HCT116 (cell line): ENCODE data around the gene NEURL4. TPM values are rescaled to one million over a fixed set of nuclear protein-coding genes. Genes with fewer than 3 reads are reported as not detected.
A peak's percentile ranks its signal among the peaks of the same experiment; 100 is the strongest.

ENCODE experiments used
- ATAC-seq: fragments of 200-7000 bp; cut with Tn5 transposase; 2 replicates; pipeline ENCODE4 v1.9.1; 2020; ENCODE audit warnings: mild to moderate bottlenecking, moderate library complexity
- BruUV-seq: library from RNA; stranded (reverse); fragments of 400-500 nt; replicated peaks from 2 replicates; lab custom pipeline; 2021; lab: Mats Ljungman, UMichigan
- CTCF ChIA-PET: fragments of 300-600 bp; sonication (Branson Sonifier 250); formaldehyde crosslinking; loops from one replicate; lab custom pipeline; 2021; ENCODE audit warnings: antibody characterized with exemption; lab: Charles Lee
- POLR2A ChIA-PET: fragments of 300-600, 350-600 bp; sonication (Branson Sonifier 250); formaldehyde crosslinking; loops from one replicate; lab custom pipeline; 2021; ENCODE audit warnings: antibody characterized with exemption; lab: Charles Lee
- RAD21 ChIA-PET, 2 experiments: fragments of 300-600 bp; sonication (Branson Sonifier 250); formaldehyde crosslinking; loops; one replicate each; lab custom pipeline; 2023; ENCODE audit warnings: low total read pairs in 2 of 2; ENCODE audit not compliant: uncharacterized antibody in 2 of 2, unreplicated experiment in 2 of 2, low non-redundant PET in 1 of 2; lab: Charles Lee
- DNase-seq: peaks from one replicate; pipeline ENCODE4 v3.0.0-alpha.2; 2010; ENCODE audit warnings: low read depth, low spot score
- H2AFZ ChIP-seq: fragments of 200-600 bp; shearing (Covaris generic), sonication (generic); 2 replicates; pipeline ENCODE4 v1.6.1; 2017; ENCODE audit warnings: low read depth, mixed run types, mixed read lengths, antibody characterized with exemption, low read length; ENCODE audit not compliant: poor library complexity, severe bottlenecking
- H3K27ac ChIP-seq: 2 replicates; pipeline ENCODE4 v1.5.1; 2012; ENCODE audit warnings: low read depth, low read length
- H3K27me3 ChIP-seq: fragments of 200-600 bp; sonication (generic); 2 replicates; pipeline ENCODE4 v1.6.1; 2016; ENCODE audit warnings: mixed run types, low read length, mixed read lengths; ENCODE audit not compliant: insufficient read depth
- H3K36me3 ChIP-seq, 2 experiments: fragments of 200-500 bp in 1 of 2; fragments of 200-600 bp in 1 of 2; sonication (Bioruptor generic) in 1 of 2; sonication (generic) in 1 of 2; 2 replicates each; pipeline versions ENCODE4 v1.5.1 to v1.6.1; 2014 to 2016; ENCODE audit warnings: low read length in 2 of 2, inconsistent platforms in 1 of 2, mixed read lengths in 1 of 2, mixed run types in 1 of 2; ENCODE audit not compliant: insufficient read depth in 2 of 2, control insufficient read depth in 1 of 2
- H3K4me1 ChIP-seq, 2 experiments: fragments of 200-600 bp in 1 of 2; sonication (generic) in 1 of 2; 2 replicates each; pipeline versions ENCODE4 v1.5.1 to v1.6.1; 2012 to 2017; ENCODE audit warnings: low read length in 2 of 2, inconsistent platforms in 1 of 2, mild to moderate bottlenecking in 1 of 2, mixed read lengths in 1 of 2, mixed run types in 1 of 2, moderate library complexity in 1 of 2; ENCODE audit not compliant: insufficient read depth in 2 of 2, control insufficient read depth in 1 of 2
- H3K4me2 ChIP-seq: fragments of 200-600 bp; sonication (generic); 2 replicates; pipeline ENCODE4 v1.6.1; 2017; ENCODE audit warnings: mixed run types, low read length, mixed read lengths
- H3K4me3 ChIP-seq, 2 experiments: fragments of 200-600 bp in 1 of 2; sonication (generic) in 1 of 2; replicated peaks in 1 of 2; 2 replicates each; pipeline ENCODE4 v1.5.1; 2011 to 2016; ENCODE audit warnings: low read length in 2 of 2, control low read depth in 1 of 2, low read depth in 1 of 2, mild to moderate bottlenecking in 1 of 2, mixed read lengths in 1 of 2, mixed run types in 1 of 2
- H3K79me2 ChIP-seq: fragments of 200-600 bp; sonication (generic); 2 replicates; pipeline ENCODE4 v1.6.1; 2017; ENCODE audit warnings: mild to moderate bottlenecking, mixed run types, low read length, moderate library complexity, mixed read lengths; ENCODE audit not compliant: insufficient read depth
- H3K9ac ChIP-seq: fragments of 200-600 bp; sonication (generic); 2 replicates; pipeline ENCODE4 v1.6.1; 2016; ENCODE audit warnings: low read length, mixed read lengths
- H3K9me2 ChIP-seq: fragments of 200-600 bp; sonication (generic), shearing (Covaris generic); 2 replicates; pipeline ENCODE4 v1.6.1; 2017; ENCODE audit warnings: mixed run types, mild to moderate bottlenecking, moderate library complexity; ENCODE audit not compliant: insufficient read depth
- H3K9me3 ChIP-seq, 2 experiments: fragments of 200-500 bp in 1 of 2; fragments of 200-600 bp in 1 of 2; sonication (Bioruptor generic) in 1 of 2; sonication (generic) in 1 of 2; 2 replicates each; pipeline ENCODE4 v1.6.1; 2014 to 2017; ENCODE audit warnings: low read length in 2 of 2, mixed read lengths in 2 of 2, inconsistent platforms in 1 of 2, low read depth in 1 of 2, mild to moderate bottlenecking in 1 of 2, mixed run types in 1 of 2, moderate library complexity in 1 of 2; ENCODE audit not compliant: control insufficient read depth in 1 of 2, insufficient read depth in 1 of 2
- H4K20me1 ChIP-seq: fragments of 200-600 bp; sonication (generic), shearing (Covaris generic); 2 replicates; pipeline ENCODE4 v1.6.1; 2017; ENCODE audit warnings: mixed run types, mild to moderate bottlenecking, moderate library complexity; ENCODE audit not compliant: insufficient read depth
- CBX3 ChIP-seq: IDR thresholded peaks from 2 replicates; pipeline ENCODE4 v1.6.1; 2012; ENCODE audit warnings: low read depth
- CTCF ChIP-seq, 3 experiments: fragments of 200-600 bp in 1 of 3; sonication (generic) in 1 of 3; IDR thresholded peaks in 2 of 3; conservative IDR thresholded peaks in 1 of 3; 2 replicates each; pipeline ENCODE4 v1.5.1; 2012 to 2017; ENCODE audit warnings: low read depth in 2 of 3, low read length in 2 of 3, antibody characterized with exemption in 1 of 3, borderline replicate concordance in 1 of 3, control low read depth in 1 of 3, mild to moderate bottlenecking in 1 of 3, mixed read lengths in 1 of 3, mixed run types in 1 of 3, moderate library complexity in 1 of 3; ENCODE audit not compliant: insufficient read depth in 1 of 3
- EGR1 ChIP-seq: IDR thresholded peaks from 2 replicates; pipeline ENCODE4 v1.6.1; 2012; ENCODE audit warnings: low read depth
- EZH2 ChIP-seq: fragments of 200-600 bp; sonication (generic); IDR thresholded peaks from 2 replicates; pipeline ENCODE4 v1.6.1; 2017; ENCODE audit warnings: antibody characterized with exemption, mixed run types
- EZH2phosphoT487 ChIP-seq: fragments of 200-600 bp; IDR thresholded peaks from 2 replicates; pipeline ENCODE4 v1.6.1; 2018; ENCODE audit warnings: antibody characterized with exemption, borderline replicate concordance
- FOSL1 ChIP-seq: IDR thresholded peaks from 2 replicates; pipeline ENCODE4 v1.6.1; 2012; ENCODE audit warnings: low read depth
- JUND ChIP-seq: IDR thresholded peaks from 2 replicates; pipeline ENCODE4 v1.6.1; 2012
- ZFX ChIP-seq: fragments of 450-650 bp; IDR thresholded peaks from 2 replicates; pipeline ENCODE4 v1.6.1; 2017
- intact Hi-C: fragments of 100-400 bp; cut with micrococcal nuclease; formaldehyde crosslinking; loops from 2 replicates; pipeline ENCODE4 v1.10.0; 2022
- total RNA-seq: library from RNA; stranded (reverse); gene quantifications from one replicate; pipeline ENCODE4 v1.2.1, GENCODE V29; 2021; ENCODE audit not compliant: unreplicated experiment
- TF ChIP-seq, protein P1 (sequence below): IDR thresholded peaks from 2 replicates; pipeline ENCODE4 v1.6.1; 2012

NEURL4 gene
- total RNA-seq, 1 experiment from 2014 or later, result 56.9 TPM

- no peaks in the 10 kb centered on the region for H4K20me1 ChIP-seq
- no peaks in the 10 kb centered on the region for H3K9me3 ChIP-seq
- intact Hi-C loops, result loop anchor here (5.0 kb wide), 1 partner anchor 37 kb away; the partner anchor contains the start of gene PLSCR3
- DNase-seq, result no peak
- no peak overlapping the region for H3K4me3 ChIP-seq
- H3K79me2 ChIP-seq, result peaks cover 15% of the 10 kb centered on the region
- H3K27ac ChIP-seq, result no peak overlapping the region
- no TSS peak for BruUV-seq
- H3K4me2 ChIP-seq, result peak overlapping the region; percentile 60
- ChIA-PET RAD21 (interaction anchor here in 1 of 2 experiments (0.7 to 2.0 kb wide), 3 partner anchors 48 to 205 kb away, joined by 3 to 6 read pairs (median 4); partner anchors contain the start of genes TMEM102 and TMEM256), POLR2A (interaction anchor here (0.9 kb wide), 1 partner anchor 129 kb away, joined by 3 read pairs; the partner anchor contains the start of gene POLR2A), CTCF (interaction anchor here (0.7 to 2.9 kb wide), 12 partner anchors 11 to 633 kb away, joined by 3 to 21 read pairs (median 4); partner anchors contain the start of genes NEURL4, SENP3, TMEM102 and TMEM256)
- TF ChIP-seq EZH2phosphoT487 (no peak), EGR1 (no peak), CBX3 (no peak)
- TF ChIP-seq, protein P1, sequence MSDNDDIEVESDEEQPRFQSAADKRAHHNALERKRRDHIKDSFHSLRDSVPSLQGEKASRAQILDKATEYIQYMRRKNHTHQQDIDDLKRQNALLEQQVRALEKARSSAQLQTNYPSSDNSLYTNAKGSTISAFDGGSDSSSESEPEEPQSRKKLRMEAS, result no peak
- peaks cover 23 to 55% of the 10 kb centered on the region in 2 experiments for H3K4me1 ChIP-seq
- ATAC-seq, result no peak
- H2AFZ ChIP-seq, result no peak overlapping the region
- no peaks in the 10 kb centered on the region for H3K36me3 ChIP-seq
- H3K9ac ChIP-seq, result no peak overlapping the region
- H3K9me2 ChIP-seq, result no peaks in the 10 kb centered on the region
- H3K27me3 ChIP-seq, result no peaks in the 10 kb centered on the region
Observed at GRCh38 chr17:7355573-7355972, 26.4 kb upstream of the NEURL4 start.

GRCh38 chr17:7355053-7355452, 25.9 kb upstream of the NEURL4 start, which contains the start of gene TMEM95:
TMEM95 (plus strand) TSS chr17:7355156; CDS start chr17:7355205, 49 bp downstream.
- peaks cover 18% of the 10 kb centered on the region for H3K79me2 ChIP-seq
- H3K4me3 ChIP-seq, result no peak within 1 kb of the TSS
- ATAC-seq, result no peak
- H3K9ac ChIP-seq, result no peak within 1 kb of the TSS
- H3K9me3 ChIP-seq, result no peaks in the 10 kb centered on the region
- intact Hi-C loops, result loop anchor here (5.0 kb wide), 1 partner anchor 37 kb away; the partner anchor contains the start of gene PLSCR3
- H3K36me3 ChIP-seq, result no peaks in the 10 kb centered on the region
- no TSS peak for BruUV-seq
- no peaks in the 10 kb centered on the region for H3K27me3 ChIP-seq
- H3K27ac ChIP-seq, result peak within 1 kb of the TSS; percentile 17; the same call in 1 of the 2 replicates
- H3K9me2 ChIP-seq, result no peaks in the 10 kb centered on the region
- TF ChIP-seq JUND (no peak), EZH2 (no peak), FOSL1 (no peak), ZFX (no peak), CTCF (IDR thresholded peaks at IDR 0.05 in 2 of 3, conservative IDR thresholded peaks at IDR 0.05 in 1 of 3; ENCODE audit: borderline replicate concordance in 1 of 3, insufficient read depth in 1 of 3, low read depth in 2 of 3, low read length in 2 of 3) (no peak), EGR1 (no peak), EZH2phosphoT487 (no peak)
- TF ChIP-seq, protein P1, result no peak
- TF ChIP-seq, all 23 proteins: peak for 0
- no peak within 1 kb of the TSS for H2AFZ ChIP-seq
- ChIA-PET RAD21 (interaction anchor here in 1 of 2 experiments (2.0 kb wide), 1 partner anchor 81 kb away, joined by 6 read pairs; the partner anchor contains the start of gene TMEM102), CTCF (interaction anchor here (1.0 to 2.9 kb wide), 7 partner anchors 10 to 206 kb away, joined by 3 to 21 read pairs (median 7); partner anchors contain the start of genes SENP3, TMEM102 and TMEM256), POLR2A (interaction anchor here (0.9 kb wide), 1 partner anchor 129 kb away, joined by 3 read pairs; the partner anchor contains the start of gene POLR2A)
- peak within 1 kb of the TSS; percentile 60 for H3K4me2 ChIP-seq
- peaks cover 23 to 58% of the 10 kb centered on the region in 2 experiments for H3K4me1 ChIP-seq
- no peak for DNase-seq
- H4K20me1 ChIP-seq, result no peaks in the 10 kb centered on the region
